Right cardiac atrium (tissue), 5 donors: ENCODE data around the gene YDJC. TPM values are rescaled to one million over a fixed set of nuclear protein-coding genes. Genes with fewer than 3 reads are reported as not detected.
"Not testable (repeated sequence)": the region's sequence is repeated elsewhere in the genome, so short reads cannot be mapped to it uniquely, and the experiment has no call there.

Source experiments
- ATAC-seq, 2 donors: fragments of 200-7000 bp; cut with Tn5 transposase; one replicate each; pipeline versions ENCODE4 v1.8.0 to v1.9.1; 2020; ENCODE audit warnings: moderate library complexity in 2 of 2, mild to moderate bottlenecking in 1 of 2
- DNase-seq, 3 donors: peaks; one replicate each; pipeline ENCODE4 v3.0.0-alpha.2; 2020
- H3K27ac ChIP-seq: one replicate; pipeline ENCODE4 v1.5.1; 2013; ENCODE audit warnings: mild to moderate bottlenecking, low read length, control low read depth, moderate library complexity
- H3K27me3 ChIP-seq: one replicate; pipeline ENCODE4 v1.6.1; 2013; ENCODE audit not compliant: control insufficient read depth, insufficient read depth
- H3K4me1 ChIP-seq: one replicate; pipeline ENCODE4 v1.6.1; 2013; ENCODE audit warnings: low read length; ENCODE audit not compliant: control insufficient read depth, insufficient read depth
- H3K4me3 ChIP-seq: one replicate; pipeline ENCODE4 v1.5.1; 2013; ENCODE audit warnings: low read length, control low read depth
- H3K9me3 ChIP-seq: one replicate; pipeline ENCODE4 v1.6.1; 2013; ENCODE audit warnings: low read length; ENCODE audit not compliant: control insufficient read depth
- WGBS: extraction: QIAGEN DNeasy Blood & Tissue Kit; methylation state at CpG from one replicate; pipeline ENCODE4 v1.1.7; 2013; 5-methylcytosine and 5-hydroxymethylcytosine counted together
- intact Hi-C, 4 donors: fragments of 100-400 bp; cut with DNase I; formaldehyde crosslinking; loops; one replicate each; pipeline versions ENCODE4 v1.11.0 to v1.14.0; 2022 to 2023
- microRNA-seq, 2 donors: library from miRNA; unstranded; fragments of <30 nt; microRNA quantifications; one replicate each; pipeline ENCODE4 v1.2.0, GENCODE V29; 2020 to 2021
- polyA plus RNA-seq: library from polyadenylated mRNA; stranded (reverse); fragments of 200-250 nt; gene quantifications from one replicate; pipeline ENCODE4 v1.2.3, GENCODE V29; 2013
- total RNA-seq, 4 donors: library from RNA; stranded (reverse); fragmentation: NEBNext Ultra II Directional; extraction: Animal tissue kit (Norgen Biotek cat#: 25700); gene quantifications; one replicate each; pipeline ENCODE4 v1.2.1, GENCODE V29; 2021
- donor health status: healthy with polysubstance abuse.
- donor health status: DM: no; HTN: yes; CAD: no.
- donor health status: DM: no; HTN: no; CAD: no.
- donor health status: DM: no; HTN: yes; CAD: no; lungs with severe emphysema.
- donor health status: DM: yes; HTN: yes; CAD: no.

YDJC gene
- total and polyA plus RNA-seq, 5 donors: 3.6 to 7.9 (median 5.7) TPM

- H3K27me3 ChIP-seq: no peaks in the 10 kb centered on the region
- DNase-seq: no peak
- H3K4me3 ChIP-seq: no peak overlapping the region
- ATAC-seq: no peak
- intact Hi-C loops: no loop called here
- WGBS: 63% methylated on average over 4 of the region's 4 CpGs
- H3K27ac ChIP-seq: no peak overlapping the region
- no peaks in the 10 kb centered on the region for H3K9me3 ChIP-seq
- peaks cover 22% of the 10 kb centered on the region for H3K4me1 ChIP-seq
Observed at GRCh38 chr22:21587803-21588611, 41.8 kb downstream of the YDJC start.

GRCh38 chr22:21585389-21585788 lies 44.4 kb downstream of the YDJC start:
- H3K27me3 ChIP-seq: no peaks in the 10 kb centered on the region
- no peak overlapping the region for H3K27ac ChIP-seq
- no peak overlapping the region for H3K4me3 ChIP-seq
- DNase-seq (no peak), ATAC-seq (no peak)
- intact Hi-C loops: no loop called here
- peaks cover 11% of the 10 kb centered on the region for H3K4me1 ChIP-seq
- no peaks in the 10 kb centered on the region for H3K9me3 ChIP-seq
- WGBS: 73% methylated on average over 2 of the region's 2 CpGs

GRCh38 chr22:21582801-21583740 lies 46.8 kb downstream of the YDJC start:
- ATAC-seq (no peak), DNase-seq (no peak)
- Histone ChIP-seq H3K27me3 (no peaks in the 10 kb centered on the region), H3K9me3 (no peaks in the 10 kb centered on the region), H3K4me3 (no peak overlapping the region), H3K4me1 (peaks cover 14% of the 10 kb centered on the region), H3K27ac (no peak overlapping the region)
- 69% methylated on average over 10 of the region's 10 CpGs for WGBS
- intact Hi-C loops: no loop called here

DNA sequence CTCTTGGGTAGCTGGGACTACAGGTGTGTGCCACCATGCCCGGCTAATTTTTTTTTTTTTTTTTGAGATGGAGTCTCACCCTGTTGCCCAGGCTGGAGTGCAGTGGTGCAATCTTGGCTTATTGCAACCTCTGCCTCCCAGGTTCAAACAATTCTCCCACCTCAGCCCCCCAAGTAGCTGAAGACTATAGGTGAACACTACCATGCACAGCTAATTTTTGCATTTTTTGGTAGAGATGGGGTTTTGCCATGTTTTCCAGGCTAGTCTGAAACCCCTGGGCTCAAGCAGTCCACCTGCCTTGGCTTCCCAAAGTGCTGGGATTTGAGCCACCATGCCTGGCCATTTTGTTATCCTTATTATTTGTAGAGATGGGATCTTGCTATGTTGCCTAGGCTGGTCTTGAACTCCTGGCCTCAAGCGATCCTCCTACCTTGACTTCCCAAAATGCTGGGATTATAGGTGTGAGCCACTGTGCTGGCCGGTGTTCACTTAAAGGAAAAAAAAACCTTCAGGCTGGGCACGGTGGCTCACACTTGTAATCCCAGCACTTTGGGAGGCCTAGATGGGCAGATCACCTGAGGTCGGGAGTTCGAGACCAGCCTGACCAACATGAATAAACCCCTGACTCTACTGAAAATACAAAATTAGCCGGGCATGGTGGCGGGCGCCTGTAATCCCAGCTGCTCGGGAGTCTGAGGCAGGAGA lies 48.7 kb downstream of the YDJC start:
- H3K4me3 ChIP-seq, H3K9me3 ChIP-seq, H3K27me3 ChIP-seq, H3K4me1 ChIP-seq, intact Hi-C loops, ATAC-seq, DNase-seq, H3K27ac ChIP-seq: not testable (repeated sequence)
- 95% methylated on average over 10 of the region's 10 CpGs for WGBS

GRCh38 chr22:21580623-21581007 lies 49.2 kb downstream of the YDJC start:
- H3K27me3 ChIP-seq, ATAC-seq, DNase-seq, H3K27ac ChIP-seq, H3K4me1 ChIP-seq, H3K4me3 ChIP-seq, intact Hi-C loops, H3K9me3 ChIP-seq: not testable (repeated sequence)
- WGBS: 92% methylated on average over 9 of the region's 9 CpGs

DNA sequence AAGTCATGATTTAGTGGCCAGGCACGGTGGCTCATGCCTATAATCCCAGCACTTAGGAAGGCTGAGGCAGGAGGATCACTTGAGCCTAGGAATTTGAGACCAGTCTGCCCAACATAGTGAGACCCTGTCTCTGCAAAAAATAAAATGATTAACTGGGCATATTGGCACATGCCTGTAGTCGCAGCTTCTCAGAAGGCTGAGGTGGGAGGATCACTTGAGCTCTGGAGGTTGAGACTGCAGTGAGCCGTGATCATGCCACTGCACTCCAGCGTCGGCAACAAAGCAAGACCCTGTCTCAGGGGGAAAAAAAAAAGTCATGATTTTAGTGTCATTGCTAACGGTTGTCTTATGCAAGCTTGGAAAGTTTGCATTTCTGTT lies 50.4 kb downstream of the YDJC start:
- 68% methylated on average over 6 of the region's 6 CpGs for WGBS
- DNase-seq (no peak), ATAC-seq (no peak)
- Histone ChIP-seq H3K9me3 (no peaks in the 10 kb centered on the region), H3K4me3 (no peak overlapping the region), H3K4me1 (peaks cover 8% of the 10 kb centered on the region), H3K27ac (no peak overlapping the region), H3K27me3 (no peaks in the 10 kb centered on the region)
- intact Hi-C loops: no loop called here

Small RNA genes lying within 50 kb of the gene (microRNA-seq; reads per million reads assigned to microRNA genes)
- gene MIR130B (267 to 356 reads per million in 2 donors), gene MIR301B (1.3 to 2.1 reads per million in 2 donors)

Other genes starting within 250 kb of the YDJC start
- gene RIMBP3B, start 246.3 kb downstream of the YDJC start, total RNA-seq: under 1 TPM in 3 of 4 donors, not detected in 1; 0.06 to 0.14 (median 0.08) TPM
- gene RIMBP3B, start 246.3 kb downstream of the YDJC start, polyA plus RNA-seq: not detected
- gene HIC2, start 212.7 kb downstream of the YDJC start, total RNA-seq: 1 to 10 TPM; 1.1 to 2.1 (median 1.8) TPM
- gene HIC2, start 212.7 kb downstream of the YDJC start, polyA plus RNA-seq: 1.7 TPM
- 1 to 10 TPM in 2 of 4 donors, under 1 TPM in 1, not detected in 1; 0.68 to 1.4 (median 1.2) TPM for gene TMEM191C, start 162.6 kb downstream of the YDJC start, total RNA-seq
- gene TMEM191C, start 162.6 kb downstream of the YDJC start, polyA plus RNA-seq: 0.66 TPM
- under 1 TPM in 2 of 4 donors, not detected in 2; 0.18 to 0.23 TPM for gene RIMBP3C, start 78.6 kb downstream of the YDJC start, total RNA-seq
- 0.02 TPM for gene RIMBP3C, start 78.6 kb downstream of the YDJC start, polyA plus RNA-seq
- 10 to 100 TPM; 38.8 to 49.0 (median 44.7) TPM for gene UBE2L3, start 62.3 kb downstream of the YDJC start, total RNA-seq
- gene UBE2L3, start 62.3 kb downstream of the YDJC start, polyA plus RNA-seq: 63.6 TPM
- under 1 TPM in 2 of 4 donors, not detected in 2; 0.34 TPM for gene CCDC116, start 2.7 kb upstream of the YDJC start, total RNA-seq
- gene CCDC116, start 2.7 kb upstream of the YDJC start, polyA plus RNA-seq: 0.29 TPM
- gene SDF2L1, start 12.3 kb upstream of the YDJC start, total RNA-seq: 10 to 100 TPM; 14.4 to 37.5 (median 33.4) TPM
- 35.9 TPM for gene SDF2L1, start 12.3 kb upstream of the YDJC start, polyA plus RNA-seq
- 10 to 100 TPM; 20.4 to 32.0 (median 26.0) TPM for gene PPIL2, start 36.0 kb upstream of the YDJC start, total RNA-seq
- 22.6 TPM for gene PPIL2, start 36.0 kb upstream of the YDJC start, polyA plus RNA-seq
- 10 to 100 TPM in 1 of 4 donors, 1 to 10 TPM in 3; 4.7 to 12.5 (median 6.4) TPM for gene YPEL1, start 105.8 kb upstream of the YDJC start, total RNA-seq
- gene YPEL1, start 105.8 kb upstream of the YDJC start, polyA plus RNA-seq: 4.1 TPM
- 100 to 1,000 TPM; 116 to 126 (median 123) TPM for gene MAPK1, start 237.6 kb upstream of the YDJC start, total RNA-seq
- 14.8 TPM for gene MAPK1, start 237.6 kb upstream of the YDJC start, polyA plus RNA-seq